Ishikawa (cell line): ENCODE measurements around the gene POLH.

ENCODE experiments used
- CEBPB ChIP-seq: IDR thresholded peaks from 2 replicates; pipeline ENCODE4 v1.6.1; 2012
- CREB1 ChIP-seq: IDR thresholded peaks from 2 replicates; pipeline ENCODE4 v1.6.1; 2012; ENCODE audit warnings: low read depth
- EGR1 ChIP-seq: IDR thresholded peaks from 2 replicates; pipeline ENCODE4 v1.6.1; 2012
- EP300 ChIP-seq: IDR thresholded peaks from 2 replicates; pipeline ENCODE4 v1.6.1; 2012; ENCODE audit warnings: borderline replicate concordance
- FOXM1 ChIP-seq: IDR thresholded peaks from 2 replicates; pipeline ENCODE4 v1.6.1; 2012; ENCODE audit warnings: low read depth, borderline replicate concordance
- NFIC ChIP-seq: IDR thresholded peaks from 2 replicates; pipeline ENCODE4 v1.6.1; 2012
- RAD21 ChIP-seq: IDR thresholded peaks from 2 replicates; pipeline ENCODE4 v1.6.1; 2012; ENCODE audit warnings: low read depth
- TAF1 ChIP-seq: IDR thresholded peaks from 2 replicates; pipeline ENCODE4 v1.6.1; 2012; ENCODE audit warnings: low read depth, mild to moderate bottlenecking
- TEAD4 ChIP-seq: IDR thresholded peaks from 2 replicates; pipeline ENCODE4 v1.6.1; 2012
- YY1 ChIP-seq: IDR thresholded peaks from 2 replicates; pipeline ENCODE4 v1.6.1; 2012; ENCODE audit warnings: low read depth
- TF ChIP-seq, protein P1 (sequence below): IDR thresholded peaks from 2 replicates; pipeline ENCODE4 v1.6.1; 2012
- TF ChIP-seq, protein P2 (sequence below): IDR thresholded peaks from 2 replicates; pipeline ENCODE4 v1.6.1; 2012; ENCODE audit warnings: low read depth, mild to moderate bottlenecking
- TF ChIP-seq, protein P3 (sequence below): IDR thresholded peaks from 2 replicates; pipeline ENCODE4 v1.6.1; 2012

DNA sequence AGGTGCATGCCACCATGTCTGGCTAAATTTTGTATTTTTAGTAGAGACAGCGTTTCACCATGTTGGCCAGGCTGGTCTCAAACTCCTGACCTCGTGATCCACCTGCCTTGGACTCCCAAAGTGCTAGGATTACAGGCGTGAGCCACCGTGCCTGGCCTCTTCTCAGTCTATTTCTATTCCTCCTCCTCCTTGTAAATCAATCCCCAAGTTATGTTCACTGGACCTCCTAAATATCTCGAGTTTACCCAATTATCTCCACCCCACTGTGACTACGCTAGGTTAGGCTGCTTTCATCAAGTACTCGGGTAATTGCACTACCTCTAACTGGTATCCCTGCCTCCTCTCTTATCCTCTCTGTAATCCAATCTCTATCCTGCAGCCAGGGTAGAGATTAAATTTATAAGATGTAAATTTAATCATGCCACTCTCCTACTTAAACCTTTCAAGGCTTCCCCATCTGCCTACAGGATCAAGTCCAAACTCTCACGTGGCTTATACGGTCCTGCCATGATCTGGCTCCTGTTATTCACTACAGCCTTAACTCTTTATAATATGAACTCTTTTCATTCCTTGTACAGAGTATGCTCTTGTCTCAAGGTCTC lies 58.8 kb downstream of the POLH start:
- TF ChIP-seq EP300 (no peak), RAD21 (no peak), CEBPB (no peak), FOXM1 (no peak), NFIC (no peak), TAF1 (no peak), TEAD4 (no peak), CREB1 (no peak), YY1 (no peak), EGR1 (no peak)
- TF ChIP-seq, protein P1, sequence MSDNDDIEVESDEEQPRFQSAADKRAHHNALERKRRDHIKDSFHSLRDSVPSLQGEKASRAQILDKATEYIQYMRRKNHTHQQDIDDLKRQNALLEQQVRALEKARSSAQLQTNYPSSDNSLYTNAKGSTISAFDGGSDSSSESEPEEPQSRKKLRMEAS = no peak
- TF ChIP-seq, protein P2, sequence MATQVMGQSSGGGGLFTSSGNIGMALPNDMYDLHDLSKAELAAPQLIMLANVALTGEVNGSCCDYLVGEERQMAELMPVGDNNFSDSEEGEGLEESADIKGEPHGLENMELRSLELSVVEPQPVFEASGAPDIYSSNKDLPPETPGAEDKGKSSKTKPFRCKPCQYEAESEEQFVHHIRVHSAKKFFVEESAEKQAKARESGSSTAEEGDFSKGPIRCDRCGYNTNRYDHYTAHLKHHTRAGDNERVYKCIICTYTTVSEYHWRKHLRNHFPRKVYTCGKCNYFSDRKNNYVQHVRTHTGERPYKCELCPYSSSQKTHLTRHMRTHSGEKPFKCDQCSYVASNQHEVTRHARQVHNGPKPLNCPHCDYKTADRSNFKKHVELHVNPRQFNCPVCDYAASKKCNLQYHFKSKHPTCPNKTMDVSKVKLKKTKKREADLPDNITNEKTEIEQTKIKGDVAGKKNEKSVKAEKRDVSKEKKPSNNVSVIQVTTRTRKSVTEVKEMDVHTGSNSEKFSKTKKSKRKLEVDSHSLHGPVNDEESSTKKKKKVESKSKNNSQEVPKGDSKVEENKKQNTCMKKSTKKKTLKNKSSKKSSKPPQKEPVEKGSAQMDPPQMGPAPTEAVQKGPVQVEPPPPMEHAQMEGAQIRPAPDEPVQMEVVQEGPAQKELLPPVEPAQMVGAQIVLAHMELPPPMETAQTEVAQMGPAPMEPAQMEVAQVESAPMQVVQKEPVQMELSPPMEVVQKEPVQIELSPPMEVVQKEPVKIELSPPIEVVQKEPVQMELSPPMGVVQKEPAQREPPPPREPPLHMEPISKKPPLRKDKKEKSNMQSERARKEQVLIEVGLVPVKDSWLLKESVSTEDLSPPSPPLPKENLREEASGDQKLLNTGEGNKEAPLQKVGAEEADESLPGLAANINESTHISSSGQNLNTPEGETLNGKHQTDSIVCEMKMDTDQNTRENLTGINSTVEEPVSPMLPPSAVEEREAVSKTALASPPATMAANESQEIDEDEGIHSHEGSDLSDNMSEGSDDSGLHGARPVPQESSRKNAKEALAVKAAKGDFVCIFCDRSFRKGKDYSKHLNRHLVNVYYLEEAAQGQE = no peak
- TF ChIP-seq, protein P3, sequence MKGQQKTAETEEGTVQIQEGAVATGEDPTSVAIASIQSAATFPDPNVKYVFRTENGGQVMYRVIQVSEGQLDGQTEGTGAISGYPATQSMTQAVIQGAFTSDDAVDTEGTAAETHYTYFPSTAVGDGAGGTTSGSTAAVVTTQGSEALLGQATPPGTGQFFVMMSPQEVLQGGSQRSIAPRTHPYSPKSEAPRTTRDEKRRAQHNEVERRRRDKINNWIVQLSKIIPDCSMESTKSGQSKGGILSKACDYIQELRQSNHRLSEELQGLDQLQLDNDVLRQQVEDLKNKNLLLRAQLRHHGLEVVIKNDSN = no peak
